ENCODE measurements around the gene TIMM17B. TPM values are rescaled to one million over a fixed set of nuclear protein-coding genes. Genes with fewer than 3 reads are reported as not detected.

Gene TIMM17B
- total RNA-seq, 1 donor from 2014 or later = 58.2 TPM

DNA sequence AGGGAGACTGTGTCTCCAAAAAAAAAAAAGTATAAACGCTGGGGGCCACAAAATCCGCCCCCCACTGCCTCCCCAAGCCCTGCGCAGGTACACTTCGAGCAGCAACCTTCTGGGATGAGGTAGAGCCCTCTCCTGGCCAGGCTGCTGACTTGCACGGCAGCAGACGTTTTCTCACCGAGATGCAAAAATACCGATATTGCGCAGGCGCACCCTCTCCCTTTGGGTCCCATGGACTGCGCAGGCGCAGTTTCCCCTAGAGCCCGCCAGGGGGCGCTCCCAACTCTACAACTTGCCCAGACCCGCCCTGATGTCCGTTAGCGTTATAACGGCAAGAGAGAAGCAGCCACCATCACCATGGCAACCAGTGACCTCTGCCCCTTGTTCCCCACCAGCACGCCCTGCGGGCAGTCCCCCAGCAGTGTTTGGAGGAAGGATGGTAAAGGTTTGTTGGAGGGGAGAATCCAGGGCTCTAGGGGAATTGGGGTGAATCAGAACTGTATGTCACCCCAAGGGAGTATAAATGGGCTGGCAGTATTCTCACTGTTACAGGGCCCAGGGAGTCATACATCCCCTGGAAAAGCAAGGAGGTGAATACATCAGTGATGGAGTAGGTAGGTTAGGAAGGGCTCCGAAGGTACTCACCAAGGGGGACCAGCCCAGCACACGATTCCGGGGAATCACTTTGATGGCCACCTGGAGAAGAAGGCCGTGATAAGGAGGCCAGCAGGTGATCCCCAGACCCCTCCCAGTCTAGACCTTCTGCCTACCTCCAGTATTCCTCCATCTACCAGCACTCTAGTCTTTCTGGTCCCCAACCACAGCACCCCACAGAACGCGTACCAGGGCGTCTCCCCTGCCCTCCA lies 19.8 kb upstream of the TIMM17B start:
- Mint-ChIP-seq H3K27me3 (ENCODE audit: low read depth, unreplicated experiment) (no peaks in the 10 kb centered on the region), H3K9me3 (ENCODE audit: unreplicated experiment) (no peaks in the 10 kb centered on the region), H3K27ac (ENCODE audit: unreplicated experiment) (peak overlapping the region; percentile 60), H3K36me3 (ENCODE audit: low read depth, unreplicated experiment) (peaks cover 3% of the 10 kb centered on the region), H3K4me1 (ENCODE audit: low read depth, unreplicated experiment) (peaks cover 6% of the 10 kb centered on the region), H3K4me3 (ENCODE audit: unreplicated experiment) (peak overlapping the region; percentile 89)
- peak overlapping the region; percentile 55 for H3K4me3 ChIP-seq (ENCODE audit: insufficient read depth, low read depth, low read length)
- H4K20me1 ChIP-seq (ENCODE audit: insufficient read depth, low read length) = peaks cover 13% of the 10 kb centered on the region
- TF ChIP-seq, protein P1, sequence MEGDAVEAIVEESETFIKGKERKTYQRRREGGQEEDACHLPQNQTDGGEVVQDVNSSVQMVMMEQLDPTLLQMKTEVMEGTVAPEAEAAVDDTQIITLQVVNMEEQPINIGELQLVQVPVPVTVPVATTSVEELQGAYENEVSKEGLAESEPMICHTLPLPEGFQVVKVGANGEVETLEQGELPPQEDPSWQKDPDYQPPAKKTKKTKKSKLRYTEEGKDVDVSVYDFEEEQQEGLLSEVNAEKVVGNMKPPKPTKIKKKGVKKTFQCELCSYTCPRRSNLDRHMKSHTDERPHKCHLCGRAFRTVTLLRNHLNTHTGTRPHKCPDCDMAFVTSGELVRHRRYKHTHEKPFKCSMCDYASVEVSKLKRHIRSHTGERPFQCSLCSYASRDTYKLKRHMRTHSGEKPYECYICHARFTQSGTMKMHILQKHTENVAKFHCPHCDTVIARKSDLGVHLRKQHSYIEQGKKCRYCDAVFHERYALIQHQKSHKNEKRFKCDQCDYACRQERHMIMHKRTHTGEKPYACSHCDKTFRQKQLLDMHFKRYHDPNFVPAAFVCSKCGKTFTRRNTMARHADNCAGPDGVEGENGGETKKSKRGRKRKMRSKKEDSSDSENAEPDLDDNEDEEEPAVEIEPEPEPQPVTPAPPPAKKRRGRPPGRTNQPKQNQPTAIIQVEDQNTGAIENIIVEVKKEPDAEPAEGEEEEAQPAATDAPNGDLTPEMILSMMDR (IDR thresholded peaks at IDR 0.05; ENCODE audit: insufficient read depth, low read depth, low read length) = peak; percentile 82
- TF ChIP-seq EZH2 (IDR thresholded peaks at IDR 0.05; ENCODE audit: insufficient read depth, low read length) = no peak
- H3K4me1 ChIP-seq (ENCODE audit: insufficient read depth, low read length) = peaks cover 21% of the 10 kb centered on the region
- H3K9me3 ChIP-seq (ENCODE audit: insufficient read depth, low read depth, low read length) = no peaks in the 10 kb centered on the region
- no peak overlapping the region for H3K9ac ChIP-seq (ENCODE audit: low read length)
- H2AFZ ChIP-seq (ENCODE audit: low read depth, low read length) = no peak overlapping the region
- peak overlapping the region; percentile 87 for H3K4me2 ChIP-seq (ENCODE audit: low read length)
- DNase-seq (ENCODE audit: low read depth) = peak; percentile 56
- peak; percentile 99 for FAIRE-seq
- no peaks in the 10 kb centered on the region for H3K36me3 ChIP-seq (ENCODE audit: insufficient read depth, low read length)
- no peaks in the 10 kb centered on the region for H3K79me2 ChIP-seq (ENCODE audit: insufficient read depth, low read length)
- no peaks in the 10 kb centered on the region for H3K27me3 ChIP-seq (ENCODE audit: insufficient read depth, low read length)
- H3K27ac ChIP-seq (ENCODE audit: low read depth, low read length) = no peak overlapping the region

GRCh38 chrX:48914593-48915493 lies 17.3 kb upstream of the TIMM17B start:
- no peaks in the 10 kb centered on the region for H3K36me3 ChIP-seq (ENCODE audit: insufficient read depth, low read length)
- no peak overlapping the region for H3K9ac ChIP-seq (ENCODE audit: low read length)
- H3K9me3 ChIP-seq (ENCODE audit: insufficient read depth, low read depth, low read length) = no peaks in the 10 kb centered on the region
- peaks cover 5% of the 10 kb centered on the region for H3K4me1 Mint-ChIP-seq (ENCODE audit: low read depth, unreplicated experiment)
- no peak for DNase-seq (ENCODE audit: low read depth)
- no peak overlapping the region for H3K4me2 ChIP-seq (ENCODE audit: low read length)
- peaks cover 3% of the 10 kb centered on the region for H3K36me3 Mint-ChIP-seq (ENCODE audit: low read depth, unreplicated experiment)
- TF ChIP-seq, protein P1 (IDR thresholded peaks at IDR 0.05; ENCODE audit: insufficient read depth, low read depth, low read length) = no peak
- no peak for TF ChIP-seq EZH2 (IDR thresholded peaks at IDR 0.05; ENCODE audit: insufficient read depth, low read length)
- no peak for FAIRE-seq
- no peak overlapping the region for H3K27ac ChIP-seq (ENCODE audit: low read depth, low read length)
- H3K27ac Mint-ChIP-seq (ENCODE audit: unreplicated experiment) = no peak overlapping the region
- peaks cover 16% of the 10 kb centered on the region for H3K79me2 ChIP-seq (ENCODE audit: insufficient read depth, low read length)
- H3K9me3 Mint-ChIP-seq (ENCODE audit: unreplicated experiment) = no peaks in the 10 kb centered on the region
- H3K27me3 ChIP-seq (ENCODE audit: insufficient read depth, low read length) = no peaks in the 10 kb centered on the region
- peaks cover 6% of the 10 kb centered on the region for H4K20me1 ChIP-seq (ENCODE audit: insufficient read depth, low read length)
- H2AFZ ChIP-seq (ENCODE audit: low read depth, low read length) = no peak overlapping the region
- H3K4me1 ChIP-seq (ENCODE audit: insufficient read depth, low read length) = peaks cover 27% of the 10 kb centered on the region
- H3K27me3 Mint-ChIP-seq (ENCODE audit: low read depth, unreplicated experiment) = no peaks in the 10 kb centered on the region
- H3K4me3 Mint-ChIP-seq (ENCODE audit: unreplicated experiment) = no peak overlapping the region
- no peak overlapping the region for H3K4me3 ChIP-seq (ENCODE audit: insufficient read depth, low read depth, low read length)
